A673 (cell line): ENCODE data around the gene ALDH16A1.

Source experiments
- EZH2 ChIP-seq: fragments of 200-600 bp; sonication (generic); IDR thresholded peaks from 2 replicates; pipeline ENCODE4 v1.6.1; 2017; ENCODE audit warnings: borderline replicate concordance, low read depth, mild to moderate bottlenecking, mixed read lengths, antibody characterized with exemption, low read length; ENCODE audit not compliant: poor library complexity, severe bottlenecking
- TF ChIP-seq, protein P1 (sequence below): fragments of 300-800, 200-600 bp; sonication (generic); conservative IDR thresholded peaks from 2 replicates; pipeline ENCODE4 v1.5.1; 2017; ENCODE audit warnings: low read depth, mild to moderate bottlenecking, antibody characterized with exemption, low read length, moderate library complexity, mixed read lengths

DNA sequence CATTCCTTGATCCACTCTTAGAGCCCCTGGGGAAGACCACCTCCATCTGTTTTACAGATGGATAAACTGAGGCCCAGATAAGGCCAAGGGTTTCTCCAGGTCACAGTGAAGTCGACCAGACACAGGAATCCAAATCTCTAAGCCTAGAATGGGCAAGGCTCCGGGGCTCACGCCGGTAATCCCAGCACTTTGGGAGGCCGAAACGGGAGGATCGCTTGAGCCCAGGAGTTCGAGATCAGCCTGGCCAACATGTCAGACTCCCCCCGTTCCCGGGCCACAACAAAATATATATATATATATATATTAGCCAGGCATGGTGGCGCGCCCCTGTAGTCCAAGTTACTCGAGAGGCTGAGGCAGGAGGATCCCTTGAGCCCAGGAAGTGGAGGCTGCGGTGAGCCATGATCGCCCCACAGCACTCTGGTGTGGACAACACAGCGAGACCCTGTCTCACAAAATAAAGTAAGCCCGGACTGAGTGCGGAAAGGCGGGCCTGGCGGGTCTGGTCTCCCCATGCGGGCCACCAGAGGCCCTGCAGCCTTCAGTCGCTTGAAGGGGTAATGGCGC, 33.8 kb downstream of the ALDH16A1 start:
- TF ChIP-seq, protein P1, sequence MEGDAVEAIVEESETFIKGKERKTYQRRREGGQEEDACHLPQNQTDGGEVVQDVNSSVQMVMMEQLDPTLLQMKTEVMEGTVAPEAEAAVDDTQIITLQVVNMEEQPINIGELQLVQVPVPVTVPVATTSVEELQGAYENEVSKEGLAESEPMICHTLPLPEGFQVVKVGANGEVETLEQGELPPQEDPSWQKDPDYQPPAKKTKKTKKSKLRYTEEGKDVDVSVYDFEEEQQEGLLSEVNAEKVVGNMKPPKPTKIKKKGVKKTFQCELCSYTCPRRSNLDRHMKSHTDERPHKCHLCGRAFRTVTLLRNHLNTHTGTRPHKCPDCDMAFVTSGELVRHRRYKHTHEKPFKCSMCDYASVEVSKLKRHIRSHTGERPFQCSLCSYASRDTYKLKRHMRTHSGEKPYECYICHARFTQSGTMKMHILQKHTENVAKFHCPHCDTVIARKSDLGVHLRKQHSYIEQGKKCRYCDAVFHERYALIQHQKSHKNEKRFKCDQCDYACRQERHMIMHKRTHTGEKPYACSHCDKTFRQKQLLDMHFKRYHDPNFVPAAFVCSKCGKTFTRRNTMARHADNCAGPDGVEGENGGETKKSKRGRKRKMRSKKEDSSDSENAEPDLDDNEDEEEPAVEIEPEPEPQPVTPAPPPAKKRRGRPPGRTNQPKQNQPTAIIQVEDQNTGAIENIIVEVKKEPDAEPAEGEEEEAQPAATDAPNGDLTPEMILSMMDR = no peak
- no peak for TF ChIP-seq EZH2
